ENCODE measurements around the gene MGMT.

The MGMT gene

DNA sequence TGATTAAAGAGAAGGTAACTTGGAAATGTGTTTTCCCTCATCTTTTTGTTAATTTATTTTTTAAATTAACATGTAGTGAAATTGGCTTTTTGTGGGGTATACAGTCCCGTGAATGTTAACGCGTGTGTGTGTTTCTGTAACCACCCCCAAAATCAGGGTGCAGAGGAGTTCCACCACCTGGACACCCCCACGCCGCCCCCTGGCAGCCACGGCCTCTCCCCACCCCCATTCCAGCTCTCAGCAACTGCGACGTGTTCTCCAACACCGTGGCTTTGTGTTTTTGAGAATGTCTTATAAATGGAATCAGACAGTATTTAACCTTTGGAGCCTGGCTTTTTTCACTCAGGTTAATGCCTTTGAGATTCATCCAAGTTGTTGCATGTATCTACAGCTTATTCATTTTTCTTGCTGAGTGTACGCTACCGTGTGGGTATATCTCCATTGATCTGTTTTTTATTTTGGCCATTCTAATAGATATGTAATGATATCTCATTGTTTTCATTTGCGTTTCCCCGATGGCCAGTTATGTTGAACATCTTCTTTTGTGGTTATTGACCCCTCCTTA, 278.2 kb downstream of the MGMT start:
- TF ChIP-seq, protein P1, sequence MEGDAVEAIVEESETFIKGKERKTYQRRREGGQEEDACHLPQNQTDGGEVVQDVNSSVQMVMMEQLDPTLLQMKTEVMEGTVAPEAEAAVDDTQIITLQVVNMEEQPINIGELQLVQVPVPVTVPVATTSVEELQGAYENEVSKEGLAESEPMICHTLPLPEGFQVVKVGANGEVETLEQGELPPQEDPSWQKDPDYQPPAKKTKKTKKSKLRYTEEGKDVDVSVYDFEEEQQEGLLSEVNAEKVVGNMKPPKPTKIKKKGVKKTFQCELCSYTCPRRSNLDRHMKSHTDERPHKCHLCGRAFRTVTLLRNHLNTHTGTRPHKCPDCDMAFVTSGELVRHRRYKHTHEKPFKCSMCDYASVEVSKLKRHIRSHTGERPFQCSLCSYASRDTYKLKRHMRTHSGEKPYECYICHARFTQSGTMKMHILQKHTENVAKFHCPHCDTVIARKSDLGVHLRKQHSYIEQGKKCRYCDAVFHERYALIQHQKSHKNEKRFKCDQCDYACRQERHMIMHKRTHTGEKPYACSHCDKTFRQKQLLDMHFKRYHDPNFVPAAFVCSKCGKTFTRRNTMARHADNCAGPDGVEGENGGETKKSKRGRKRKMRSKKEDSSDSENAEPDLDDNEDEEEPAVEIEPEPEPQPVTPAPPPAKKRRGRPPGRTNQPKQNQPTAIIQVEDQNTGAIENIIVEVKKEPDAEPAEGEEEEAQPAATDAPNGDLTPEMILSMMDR (IDR thresholded peaks at IDR 0.05; ENCODE audit: insufficient read depth, low read length) = no peak
- TF ChIP-seq SPI1 (IDR thresholded peaks at IDR 0.05; ENCODE audit: borderline replicate concordance, low read depth) (no peak), POLR2AphosphoS5 (IDR thresholded peaks at IDR 0.05; ENCODE audit: low read depth) (no peak), GABPA (IDR thresholded peaks at IDR 0.05; ENCODE audit: low read depth) (no peak)
- TF ChIP-seq, protein P2, sequence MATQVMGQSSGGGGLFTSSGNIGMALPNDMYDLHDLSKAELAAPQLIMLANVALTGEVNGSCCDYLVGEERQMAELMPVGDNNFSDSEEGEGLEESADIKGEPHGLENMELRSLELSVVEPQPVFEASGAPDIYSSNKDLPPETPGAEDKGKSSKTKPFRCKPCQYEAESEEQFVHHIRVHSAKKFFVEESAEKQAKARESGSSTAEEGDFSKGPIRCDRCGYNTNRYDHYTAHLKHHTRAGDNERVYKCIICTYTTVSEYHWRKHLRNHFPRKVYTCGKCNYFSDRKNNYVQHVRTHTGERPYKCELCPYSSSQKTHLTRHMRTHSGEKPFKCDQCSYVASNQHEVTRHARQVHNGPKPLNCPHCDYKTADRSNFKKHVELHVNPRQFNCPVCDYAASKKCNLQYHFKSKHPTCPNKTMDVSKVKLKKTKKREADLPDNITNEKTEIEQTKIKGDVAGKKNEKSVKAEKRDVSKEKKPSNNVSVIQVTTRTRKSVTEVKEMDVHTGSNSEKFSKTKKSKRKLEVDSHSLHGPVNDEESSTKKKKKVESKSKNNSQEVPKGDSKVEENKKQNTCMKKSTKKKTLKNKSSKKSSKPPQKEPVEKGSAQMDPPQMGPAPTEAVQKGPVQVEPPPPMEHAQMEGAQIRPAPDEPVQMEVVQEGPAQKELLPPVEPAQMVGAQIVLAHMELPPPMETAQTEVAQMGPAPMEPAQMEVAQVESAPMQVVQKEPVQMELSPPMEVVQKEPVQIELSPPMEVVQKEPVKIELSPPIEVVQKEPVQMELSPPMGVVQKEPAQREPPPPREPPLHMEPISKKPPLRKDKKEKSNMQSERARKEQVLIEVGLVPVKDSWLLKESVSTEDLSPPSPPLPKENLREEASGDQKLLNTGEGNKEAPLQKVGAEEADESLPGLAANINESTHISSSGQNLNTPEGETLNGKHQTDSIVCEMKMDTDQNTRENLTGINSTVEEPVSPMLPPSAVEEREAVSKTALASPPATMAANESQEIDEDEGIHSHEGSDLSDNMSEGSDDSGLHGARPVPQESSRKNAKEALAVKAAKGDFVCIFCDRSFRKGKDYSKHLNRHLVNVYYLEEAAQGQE (IDR thresholded peaks at IDR 0.05; ENCODE audit: insufficient replicate concordance, low read depth) = no peak
- Histone ChIP-seq H3K4me3 (replicated peaks; ENCODE audit: insufficient read depth, low read length) (no peak overlapping the region), H3K27ac (replicated peaks) (no peak overlapping the region), H3K27me3 (ENCODE audit: insufficient read depth, poor library complexity, severe bottlenecking) (no peaks in the 10 kb centered on the region)
- no peak for DNase-seq (ENCODE audit: low read depth in 1 of 2, low spot score in 1 of 2)

DNA sequence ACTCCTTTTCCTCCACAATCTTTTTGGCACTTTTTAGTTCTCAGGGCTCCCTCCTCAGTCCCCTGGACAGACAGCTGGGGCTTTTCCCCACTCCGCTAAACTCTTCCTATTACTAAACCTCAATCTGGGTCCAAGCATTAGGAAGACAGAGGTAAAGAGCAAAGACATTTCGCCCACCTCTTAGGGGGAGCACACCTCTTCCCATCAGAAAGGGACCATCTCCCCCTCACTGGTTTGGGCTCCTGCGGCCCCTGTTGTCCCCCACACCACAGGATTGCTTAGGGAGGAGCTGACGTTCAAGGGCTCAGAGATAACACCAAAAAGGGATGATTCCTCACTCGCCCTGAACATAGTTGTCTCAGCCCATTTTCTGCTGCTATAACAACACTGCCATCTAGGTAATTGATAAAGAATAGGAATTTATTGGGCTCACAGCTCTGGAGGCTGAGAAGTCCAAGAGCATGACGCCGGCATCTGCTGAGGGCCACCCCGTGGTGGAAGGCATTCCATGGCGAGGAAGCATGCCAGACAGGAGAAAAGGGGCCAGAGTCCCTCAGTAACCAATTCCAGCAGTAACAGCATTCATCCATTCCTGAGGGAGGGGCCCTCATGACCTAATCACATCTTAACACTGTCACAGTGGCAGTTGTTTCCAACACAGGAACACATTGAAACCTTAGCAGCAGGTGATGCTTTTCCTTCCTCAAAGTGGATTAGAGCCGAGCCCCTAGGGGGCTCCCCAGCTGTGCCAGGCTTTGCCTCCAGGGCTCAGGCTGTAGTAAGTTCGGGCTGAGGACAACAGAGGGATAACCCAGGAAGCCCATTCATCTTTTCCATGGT, 287.4 kb downstream of the MGMT start:
- H3K27ac ChIP-seq (replicated peaks) = no peak overlapping the region
- DNase-seq (ENCODE audit: low read depth in 1 of 2, low spot score in 1 of 2) = no peak
- no peak overlapping the region for H3K4me3 ChIP-seq (replicated peaks; ENCODE audit: insufficient read depth, low read length)
- TF ChIP-seq GABPA (IDR thresholded peaks at IDR 0.05; ENCODE audit: low read depth) (no peak), POLR2AphosphoS5 (IDR thresholded peaks at IDR 0.05; ENCODE audit: low read depth) (no peak), SPI1 (IDR thresholded peaks at IDR 0.05; ENCODE audit: borderline replicate concordance, low read depth) (no peak)
- TF ChIP-seq, protein P2 (IDR thresholded peaks at IDR 0.05; ENCODE audit: insufficient replicate concordance, low read depth) = no peak
- TF ChIP-seq, protein P1 (IDR thresholded peaks at IDR 0.05; ENCODE audit: insufficient read depth, low read length) = no peak
- H3K27me3 ChIP-seq (ENCODE audit: insufficient read depth, poor library complexity, severe bottlenecking) = no peaks in the 10 kb centered on the region

DNA sequence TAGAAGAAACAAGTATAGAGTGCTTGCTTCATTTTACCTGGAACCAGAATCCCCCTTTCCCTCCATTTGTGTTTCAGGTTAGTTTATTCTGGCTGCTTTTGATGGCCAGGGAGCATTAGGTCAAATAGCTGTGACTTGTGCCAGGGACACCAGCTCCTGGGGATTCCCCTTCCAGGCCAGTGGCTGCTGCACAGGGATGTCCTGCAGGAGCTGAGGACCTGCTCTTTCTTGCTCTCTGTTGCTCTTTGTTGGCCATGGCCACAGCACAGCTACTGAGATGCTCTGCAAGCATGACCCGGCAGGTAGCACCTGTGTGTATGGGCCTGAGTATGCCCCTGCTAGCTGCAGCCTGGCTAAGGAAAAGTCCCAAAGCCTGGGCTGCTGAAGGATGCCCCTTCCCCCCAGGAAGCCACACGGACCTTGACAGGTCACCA, 288.1 kb downstream of the MGMT start:
- no peak overlapping the region for H3K4me3 ChIP-seq (replicated peaks; ENCODE audit: insufficient read depth, low read length)
- no peaks in the 10 kb centered on the region for H3K27me3 ChIP-seq (ENCODE audit: insufficient read depth, poor library complexity, severe bottlenecking)
- no peak for DNase-seq (ENCODE audit: low read depth in 1 of 2, low spot score in 1 of 2)
- H3K27ac ChIP-seq (replicated peaks) = no peak overlapping the region
- TF ChIP-seq, protein P1 (IDR thresholded peaks at IDR 0.05; ENCODE audit: insufficient read depth, low read length) = no peak
- TF ChIP-seq POLR2AphosphoS5 (IDR thresholded peaks at IDR 0.05; ENCODE audit: low read depth) (no peak), SPI1 (IDR thresholded peaks at IDR 0.05; ENCODE audit: borderline replicate concordance, low read depth) (no peak), GABPA (IDR thresholded peaks at IDR 0.05; ENCODE audit: low read depth) (no peak)
- TF ChIP-seq, protein P2 (IDR thresholded peaks at IDR 0.05; ENCODE audit: insufficient replicate concordance, low read depth) = no peak
